H1 (cell line): ENCODE data around the gene PLEKHH3. TPM values are rescaled to one million over a fixed set of nuclear protein-coding genes. Genes with fewer than 3 reads are reported as not detected.

Experiments
- CTCF ChIA-PET: fragments of 300-600 bp; sonication (Branson Sonifier 250); formaldehyde crosslinking; loops from one replicate; lab custom pipeline; 2021; ENCODE audit not compliant: partially characterized antibody; lab: Charles Lee
- POLR2A ChIA-PET: fragments of 300-600 bp; sonication (Branson Sonifier 250); formaldehyde crosslinking; loops from one replicate; lab custom pipeline; 2021; ENCODE audit warnings: inconsistent platforms; ENCODE audit not compliant: partially characterized antibody; lab: Charles Lee
- DNase-seq, 2 experiments: peaks; one replicate each; pipeline versions ENCODE4 v3.0.0 to v3.0.0-alpha.2; 2010 to 2022; ENCODE audit warnings: low spot score in 2 of 2, low read depth in 1 of 2, mixed read lengths in 1 of 2
- FAIRE-seq: peaks from 2 replicates; lab custom pipeline; 2011; peaks lifted over from hg19 to GRCh38; lab: Jason Lieb, UNC
- H2AFZ ChIP-seq: 2 replicates; pipeline ENCODE4 v1.8.1; 2012; ENCODE audit warnings: low read length, inconsistent platforms
- H2AK5ac ChIP-seq: 2 replicates; pipeline ENCODE4 v1.6.1; 2013; ENCODE audit warnings: low read depth, low read length
- H2BK120ac ChIP-seq: replicated peaks from 2 replicates; pipeline ENCODE3; 2013; ENCODE audit warnings: low read depth, low read length, inconsistent platforms
- H2BK12ac ChIP-seq: 2 replicates; pipeline ENCODE4 v1.6.1; 2013; ENCODE audit warnings: low read depth, low read length
- H2BK15ac ChIP-seq: 2 replicates; pipeline ENCODE4 v1.6.1; 2013; ENCODE audit warnings: low read length
- H2BK20ac ChIP-seq: 2 replicates; pipeline ENCODE4 v1.6.1; 2013; ENCODE audit warnings: low read length
- H2BK5ac ChIP-seq: 2 replicates; pipeline ENCODE4 v1.6.1; 2013; ENCODE audit warnings: low read depth, low read length
- H3K14ac ChIP-seq: 2 replicates; pipeline ENCODE4 v1.6.1; 2013; ENCODE audit warnings: inconsistent platforms; ENCODE audit not compliant: insufficient read length
- H3K18ac ChIP-seq: 2 replicates; pipeline ENCODE4 v1.6.1; 2013; ENCODE audit warnings: low read length; ENCODE audit errors: extremely low read depth
- H3K23ac ChIP-seq: 2 replicates; pipeline ENCODE4 v1.6.1; 2013; ENCODE audit warnings: inconsistent platforms; ENCODE audit not compliant: insufficient read length
- H3K23me2 ChIP-seq: 2 replicates; pipeline ENCODE4 v1.6.1; 2013; ENCODE audit warnings: low read depth, low read length
- H3K27ac ChIP-seq: 2 replicates; pipeline ENCODE4 v1.6.1; 2011; ENCODE audit warnings: low read depth, low read length, inconsistent platforms
- H3K27me3 ChIP-seq, 4 experiments: replicated peaks in 1 of 4; 1 replicate in 1 of 4; 2 replicates in 3 of 4; pipeline versions ENCODE4 v1.6.1 to v1.8.1; 2011 to 2013; ENCODE audit warnings: low read length in 3 of 4, mild to moderate bottlenecking in 3 of 4, inconsistent platforms in 2 of 4, mixed read lengths in 2 of 4, moderate library complexity in 1 of 4; ENCODE audit not compliant: control insufficient read depth in 3 of 4, insufficient read depth in 3 of 4; ENCODE audit errors: extremely low read depth in 1 of 4
- H3K36me3 ChIP-seq, 4 experiments: 2 replicates each; pipeline versions ENCODE4 v1.6.1 to v1.8.1; 2011 to 2013; ENCODE audit warnings: mild to moderate bottlenecking in 4 of 4, low read length in 3 of 4, moderate library complexity in 2 of 4, control low read depth in 1 of 4, inconsistent platforms in 1 of 4; ENCODE audit not compliant: insufficient read depth in 4 of 4, control insufficient read depth in 2 of 4
- H3K4ac ChIP-seq: replicated peaks from 2 replicates; pipeline ENCODE3; 2013; ENCODE audit warnings: low read length, low read depth, mixed read lengths, inconsistent platforms; ENCODE audit not compliant: insufficient read length
- H3K4me1 ChIP-seq, 4 experiments: replicated peaks in 1 of 4; 1 replicate in 1 of 4; 2 replicates in 3 of 4; pipeline versions ENCODE4 v1.6.1 to v1.8.1; 2011 to 2013; ENCODE audit warnings: low read length in 3 of 4, inconsistent platforms in 2 of 4, mixed read lengths in 1 of 4; ENCODE audit not compliant: insufficient read depth in 4 of 4, control insufficient read depth in 3 of 4
- H3K4me2 ChIP-seq, 2 experiments: 2 replicates each; pipeline versions ENCODE4 v1.6.1 to v1.8.1; 2011 to 2013; ENCODE audit warnings: low read depth in 2 of 2, low read length in 2 of 2, control low read depth in 1 of 2, inconsistent platforms in 1 of 2, mild to moderate bottlenecking in 1 of 2; ENCODE audit not compliant: insufficient read depth in 1 of 2
- H3K4me3 ChIP-seq, 4 experiments: fragments of 200-600, 300-600 bp in 1 of 4; sonication (generic), shearing (Covaris generic), sonication (Bioruptor Twin) in 1 of 4; 2 replicates each; pipeline versions ENCODE4 v1.5.1 to v1.8.1; 2011 to 2016; ENCODE audit warnings: low read length in 4 of 4, low read depth in 3 of 4, control low read depth in 2 of 4, inconsistent platforms in 2 of 4, mild to moderate bottlenecking in 2 of 4, mixed read lengths in 1 of 4, moderate library complexity in 1 of 4; ENCODE audit not compliant: insufficient read depth in 2 of 4; ENCODE audit errors: extremely low read depth in 1 of 4
- H3K56ac ChIP-seq: replicated peaks from 2 replicates; pipeline ENCODE3; 2013; ENCODE audit warnings: low read depth, mild to moderate bottlenecking, mixed read lengths, low read length, inconsistent platforms; ENCODE audit not compliant: insufficient read length
- H3K79me1 ChIP-seq: 2 replicates; pipeline ENCODE4 v1.6.1; 2013; ENCODE audit warnings: low read depth, low read length, control low read depth
- H3K79me2 ChIP-seq, 2 experiments: 2 replicates each; pipeline versions ENCODE4 v1.6.1 to v1.8.1; 2012 to 2013; ENCODE audit warnings: low read length in 2 of 2, mild to moderate bottlenecking in 2 of 2, inconsistent platforms in 1 of 2; ENCODE audit not compliant: insufficient read depth in 2 of 2, control insufficient read depth in 1 of 2
- H3K9ac ChIP-seq, 4 experiments: replicated peaks in 1 of 4; 1 replicate in 1 of 4; 2 replicates in 3 of 4; pipeline versions ENCODE4 v1.6.1 to v1.8.1; 2011 to 2013; ENCODE audit warnings: low read depth in 3 of 4, low read length in 3 of 4, control low read depth in 2 of 4, mild to moderate bottlenecking in 2 of 4, moderate library complexity in 2 of 4, inconsistent platforms in 1 of 4; ENCODE audit errors: extremely low read depth in 1 of 4
- H3K9me3 ChIP-seq, 2 experiments: 2 replicates each; pipeline versions ENCODE4 v1.6.1 to v1.8.1; 2012 to 2013; ENCODE audit warnings: mild to moderate bottlenecking in 2 of 2, moderate library complexity in 2 of 2, control low read depth in 1 of 2, inconsistent platforms in 1 of 2, low read depth in 1 of 2, low read length in 1 of 2, mixed read lengths in 1 of 2; ENCODE audit not compliant: insufficient read depth in 2 of 2
- H4K20me1 ChIP-seq, 2 experiments: replicated peaks in 1 of 2; 2 replicates each; pipeline versions ENCODE3 to v1.8.1; 2011 to 2013; ENCODE audit warnings: inconsistent platforms in 2 of 2, low read length in 2 of 2, mild to moderate bottlenecking in 1 of 2; ENCODE audit not compliant: insufficient read depth in 2 of 2, control insufficient read depth in 1 of 2
- H4K5ac ChIP-seq: 2 replicates; pipeline ENCODE4 v1.6.1; 2013; ENCODE audit warnings: low read length, low read depth, mixed read lengths, inconsistent platforms; ENCODE audit not compliant: insufficient read length
- H4K8ac ChIP-seq: 2 replicates; pipeline ENCODE4 v1.8.0; 2013; ENCODE audit warnings: mild to moderate bottlenecking, moderate library complexity, low read length, inconsistent platforms; ENCODE audit not compliant: insufficient read depth; ENCODE audit errors: extremely low read depth
- H4K91ac ChIP-seq: replicated peaks from 2 replicates; pipeline ENCODE3; 2013; ENCODE audit warnings: low read length, mixed read lengths, inconsistent platforms; ENCODE audit not compliant: insufficient read length
- ATF3 ChIP-seq: IDR thresholded peaks from 2 replicates; pipeline ENCODE4 v1.6.1; 2011; ENCODE audit warnings: low read depth, mild to moderate bottlenecking, low read length; ENCODE audit not compliant: insufficient read depth
- GTF2F1 ChIP-seq: IDR thresholded peaks from 2 replicates; pipeline ENCODE4 v1.6.1; 2012; ENCODE audit warnings: low read depth, low read length, improper control_type of control experiment, borderline replicate concordance
- HDAC2 ChIP-seq, 2 experiments: fragments of 300-600 bp in 1 of 2; sonication (generic) in 1 of 2; IDR thresholded peaks; 2 replicates each; pipeline ENCODE4 v1.6.1; 2011 to 2012; ENCODE audit warnings: low read depth in 2 of 2, low read length in 2 of 2, mild to moderate bottlenecking in 2 of 2, moderate library complexity in 2 of 2, borderline replicate concordance in 1 of 2, inconsistent platforms in 1 of 2
- JUN ChIP-seq: IDR thresholded peaks from 2 replicates; pipeline ENCODE4 v1.6.1; 2011; ENCODE audit warnings: low read depth, mild to moderate bottlenecking, improper control_type of control experiment, low read length
- JUND ChIP-seq: IDR thresholded peaks from 2 replicates; pipeline ENCODE4 v1.6.1; 2011; ENCODE audit warnings: mild to moderate bottlenecking, improper control_type of control experiment, low read length
- KDM4A ChIP-seq: IDR thresholded peaks from one replicate; pipeline ENCODE4 v1.7.1; 2012; ENCODE audit warnings: low read depth, mild to moderate bottlenecking, moderate library complexity, low read length, inconsistent platforms; ENCODE audit not compliant: severe bottlenecking
- KDM5A ChIP-seq: fragments of 200-600 bp; IDR thresholded peaks from 2 replicates; pipeline ENCODE4 v1.7.1; 2012; ENCODE audit warnings: mild to moderate bottlenecking, low read length, inconsistent platforms, mixed read lengths
- PHF8 ChIP-seq: fragments of 200-600 bp; sonication (generic); conservative IDR thresholded peaks from 2 replicates; pipeline ENCODE4 v1.7.1; 2012; ENCODE audit warnings: low read depth, mild to moderate bottlenecking, inconsistent platforms, low read length, moderate library complexity
- SIN3A ChIP-seq, 2 experiments: IDR thresholded peaks in 1 of 2; conservative IDR thresholded peaks in 1 of 2; 2 replicates each; pipeline ENCODE4 v1.6.1; 2011 to 2012; ENCODE audit warnings: low read length in 2 of 2, improper control_type of control experiment in 1 of 2, low read depth in 1 of 2, mild to moderate bottlenecking in 1 of 2
- SP4 ChIP-seq: IDR thresholded peaks from 2 replicates; pipeline ENCODE4 v1.6.1; 2012; ENCODE audit warnings: low read length, inconsistent platforms
- TEAD4 ChIP-seq: IDR thresholded peaks from 2 replicates; pipeline ENCODE4 v1.6.1; 2012; ENCODE audit warnings: low read depth, low read length, inconsistent platforms, mixed read lengths
- WGBS, 2 experiments: shearing (Covaris generic) in 1 of 2; methylation state at CpG; one replicate each; pipeline versions ENCODE4 v1.1.6 to v1.1.7; 2013 to 2015; ENCODE audit warnings: low lambda C conversion rate in 2 of 2, mixed read lengths in 2 of 2, inconsistent platforms in 1 of 2, low coverage in 1 of 2, missing lambda C conversion rate in 1 of 2; ENCODE audit not compliant: insufficient replicate concordance in 2 of 2, insufficient coverage in 1 of 2, insufficient read length in 1 of 2; ENCODE audit errors: extremely low coverage in 1 of 2, missing lambda C conversion rate in 1 of 2; 5-methylcytosine and 5-hydroxymethylcytosine counted together
- polyA plus RNA-seq, 7 experiments: library from polyadenylated mRNA; depleted of rRNA in 3 of 7; stranded (reverse) in 5 of 7; unstranded in 2 of 7; fragments of >200 nt in 5 of 7; fragments of 200-250 nt in 2 of 7; gene quantifications; 1 replicate in 5 of 7; 2 replicates in 1 of 7; 4 replicates in 1 of 7; pipeline versions ENCODE4 v1.2.1 to v1.2.3, GENCODE V29; 2011 to 2013; ENCODE audit warnings: missing spikeins in 2 of 7, mixed read lengths in 2 of 7
- total RNA-seq: library from RNA; stranded (reverse); fragmentation: NEBNext Ultra II Directional; extraction: Animal tissue kit (Norgen Biotek cat#: 25700); gene quantifications from 2 replicates; pipeline ENCODE4 v1.2.1, GENCODE V29; 2021

Gene PLEKHH3
- total and polyA plus RNA-seq, 2 of the 8 experiments (the other 6 are each of a cell fraction or from before 2014, with no cell fraction given) = 11.1 to 13.5 TPM

DNA sequence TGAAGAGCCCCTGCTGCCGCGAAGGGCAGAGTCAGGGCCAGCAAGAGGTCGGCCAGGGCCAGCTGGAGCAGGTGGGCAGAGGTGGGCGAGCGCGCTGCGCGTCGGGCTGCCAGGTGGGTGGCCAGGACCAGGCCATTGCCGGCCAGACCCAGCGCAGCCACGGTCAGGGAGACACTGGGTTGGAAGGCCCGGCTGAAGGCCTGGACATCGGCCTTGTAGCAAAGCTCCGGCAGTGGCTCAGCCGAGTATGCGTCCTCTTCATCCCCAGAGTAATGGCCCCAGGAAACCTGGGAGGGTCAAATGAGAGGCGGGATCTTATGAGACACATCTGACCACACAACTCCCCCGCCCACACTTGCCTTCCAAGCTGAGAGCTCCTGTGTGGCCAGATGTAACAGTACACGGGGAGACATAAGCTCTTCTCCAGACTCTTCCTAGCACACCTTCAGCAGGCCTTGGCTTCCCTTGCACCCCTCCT, 3.6 kb upstream of the PLEKHH3 start:
- no peak overlapping the region for H3K4ac ChIP-seq
- peak overlapping the region; percentile 7 to 69 (median 40); a peak in 5 of 8 replicates for H3K4me3 ChIP-seq
- peak overlapping the region; percentile 71; the same call in 1 of the 2 replicates for H3K18ac ChIP-seq
- no peak overlapping the region for H3K23ac ChIP-seq
- peak overlapping the region; percentile 100; the same call in 1 of the 2 replicates for H2BK15ac ChIP-seq
- no peak for FAIRE-seq
- no peaks in the 10 kb centered on the region for H3K9me3 ChIP-seq
- H2BK20ac ChIP-seq = peak overlapping the region; percentile 80; the same call in 1 of the 2 replicates
- no peak overlapping the region for H2AFZ ChIP-seq
- H2AK5ac ChIP-seq = no peak overlapping the region; the same call in 1 of the 2 replicates
- ChIA-PET CTCF (interaction anchor here (0.5 to 4.4 kb wide), 28 partner anchors 11 to 885 kb away, joined by 3 to 56 read pairs (median 4); partner anchors contain the start of genes MLX, PSMC3IP, RAMP2 and RETREG3), POLR2A (interaction anchor here (0.7 to 14.0 kb wide), 9 partner anchors 16 to 318 kb away, joined by 3 to 239 read pairs (median 4); partner anchors contain the start of genes PSMC3IP, RAMP2, RPL27 and TUBG2)
- peaks cover 35% of the 10 kb centered on the region for H3K23me2 ChIP-seq
- peaks cover 0 to 4% (median 0%) of the 10 kb centered on the region in 4 experiments; a peak in 2 of 8 replicates for H3K36me3 ChIP-seq
- H4K5ac ChIP-seq = peak overlapping the region; percentile 10
- WGBS, 2 experiments = 76% methylated on average over 18 of the region's 20 CpGs; no CpG with 5 or more reads in 1 of the 2 experiments
- peaks cover 0 to 34% (median 29%) of the 10 kb centered on the region in 4 experiments; a peak in 6 of 7 replicates for H3K4me1 ChIP-seq
- no peak for DNase-seq
- H3K56ac ChIP-seq = no peak overlapping the region
- peak overlapping the region; percentile 93 for H2BK5ac ChIP-seq
- H3K27me3 ChIP-seq = peaks cover 0 to 34% (median 25%) of the 10 kb centered on the region in 4 experiments; a peak in 5 of 7 replicates
- H3K4me2 ChIP-seq = peak overlapping the region; percentile 83 to 86
- no peaks in the 10 kb centered on the region for H3K79me1 ChIP-seq
- H3K79me2 ChIP-seq = no peaks in the 10 kb centered on the region
- H4K8ac ChIP-seq = no peak overlapping the region; the same call in 1 of the 2 replicates
- H3K27ac ChIP-seq = no peak overlapping the region
- peak overlapping the region; percentile 99; the same call in 1 of the 2 replicates for H2BK12ac ChIP-seq
- H4K20me1 ChIP-seq = peaks cover 0 to 8% of the 10 kb centered on the region in 2 experiments
- H2BK120ac ChIP-seq = no peak overlapping the region
- H4K91ac ChIP-seq = peak overlapping the region; percentile 78
- H3K14ac ChIP-seq = no peak overlapping the region
- no peak overlapping the region for H3K9ac ChIP-seq
- TF ChIP-seq KDM5A = no peak
- TF ChIP-seq SIN3A (conservative IDR thresholded peaks at IDR 0.05 in 1 of 2, IDR thresholded peaks at IDR 0.05 in 1 of 2; ENCODE audit: low read depth in 1 of 2, low read length in 2 of 2) = no peak
- TF ChIP-seq GTF2F1 = no peak
- TF ChIP-seq TEAD4 = no peak
- no peak for TF ChIP-seq JUN
- TF ChIP-seq SP4 = no peak
- TF ChIP-seq JUND = no peak
- no peak for TF ChIP-seq PHF8
- TF ChIP-seq HDAC2 (IDR thresholded peaks at IDR 0.05; ENCODE audit: borderline replicate concordance in 1 of 2, low read depth in 2 of 2, low read length in 2 of 2) = no peak
- no peak for TF ChIP-seq ATF3
- no peak for TF ChIP-seq KDM4A
